NCI-H345 treated with DMSO at 0.1 percent for 48 hours (cell line): ENCODE data around the gene CYB5B.

Experiments used
- DNase-seq: peaks from one replicate; lab custom pipeline; 2025; ENCODE audit not compliant: unreplicated experiment; lab: John Stamatoyannopoulos, UW

CYB5B gene

GRCh38 chr16:69483611-69484010 is 59.2 kb downstream of the CYB5B start:
- no peak for DNase-seq

DNA sequence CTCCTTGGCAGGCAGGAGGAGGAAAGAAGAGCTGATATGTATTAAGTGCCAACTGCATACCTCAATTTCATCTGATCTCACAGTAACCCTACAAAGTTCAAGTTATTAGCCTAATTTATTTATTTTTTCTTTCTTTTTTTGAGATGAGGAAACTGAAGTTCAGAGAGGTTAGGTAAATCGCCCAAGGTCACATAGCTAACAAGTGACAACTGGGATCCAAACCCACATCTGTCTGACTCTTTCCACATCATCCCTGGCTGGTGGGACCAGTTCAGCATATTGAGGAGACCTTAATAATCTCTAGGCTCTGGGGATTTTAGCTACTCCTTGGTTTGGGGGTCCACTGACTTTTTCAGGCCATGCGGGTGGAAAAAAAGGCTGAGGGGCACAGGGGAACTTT is 60.9 kb downstream of the CYB5B start:
- DNase-seq = no peak

DNA sequence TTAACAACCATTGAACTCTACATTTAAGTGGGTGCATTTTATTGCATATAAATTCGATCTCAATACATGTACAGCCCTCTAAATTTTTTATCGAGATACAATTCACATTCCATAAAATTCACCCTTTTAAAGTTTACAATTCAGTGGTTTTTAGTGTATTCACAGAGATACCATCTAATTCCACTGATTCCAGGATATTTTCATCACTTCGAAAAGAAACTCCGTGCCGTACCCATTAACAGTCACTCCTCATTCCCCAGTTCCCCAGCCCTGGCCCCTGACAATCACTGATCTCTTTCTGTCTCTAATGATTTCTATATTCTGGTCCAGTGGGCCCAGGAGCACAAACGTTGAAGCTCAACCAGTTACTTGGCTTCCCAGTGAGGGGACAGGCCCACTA is 61.4 kb downstream of the CYB5B start:
- no peak for DNase-seq

- DNase-seq = no peak
Measured at GRCh38 chr16:69486272-69486671, 61.9 kb downstream of the CYB5B start.

DNA sequence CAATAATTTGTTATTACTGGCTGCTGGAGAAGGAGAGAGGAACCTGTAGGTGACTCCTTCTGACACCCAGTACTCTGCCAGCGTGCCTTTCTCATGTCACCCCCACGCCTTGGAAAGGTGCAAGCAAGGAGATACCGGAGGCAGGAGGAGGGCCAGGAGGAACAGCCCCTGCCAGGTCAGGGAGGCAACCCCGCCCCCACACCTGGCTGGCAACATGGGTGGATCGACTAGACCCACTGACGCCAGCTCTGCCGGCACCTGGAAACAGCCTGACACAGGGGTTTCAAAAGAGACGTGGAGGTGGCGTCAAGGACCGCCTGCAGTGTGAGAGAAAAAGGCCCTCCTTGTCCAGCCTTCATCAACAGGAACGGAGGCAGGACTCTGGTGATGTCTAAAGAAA is 62.3 kb downstream of the CYB5B start:
- DNase-seq = no peak

GRCh38 chr16:69490707-69491324 is 66.4 kb downstream of the CYB5B start:
- no peak for DNase-seq

- no peak for DNase-seq
Measured at GRCh38 chr16:69494991-69495392, 70.6 kb downstream of the CYB5B start.

DNA sequence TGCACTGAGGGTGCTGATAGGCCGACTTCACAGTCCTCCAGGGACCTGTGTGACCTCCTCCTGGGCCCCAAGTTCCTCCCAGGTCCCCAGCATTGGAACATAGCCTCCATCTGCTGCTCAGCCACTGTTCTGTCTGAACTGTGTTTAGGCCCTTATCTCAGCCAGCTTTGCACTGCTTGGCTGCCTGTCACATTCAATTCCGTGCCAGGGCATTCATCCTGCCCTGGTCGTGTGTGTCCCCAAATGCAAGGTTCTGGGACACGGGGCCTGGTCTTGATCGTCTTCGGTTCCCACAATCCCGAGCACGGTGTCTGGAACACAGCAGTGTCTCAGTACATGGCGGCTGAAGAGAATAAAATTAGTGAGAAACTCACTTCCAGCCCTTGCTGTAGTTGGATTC is 71.4 kb downstream of the CYB5B start:
- DNase-seq = no peak

DNA sequence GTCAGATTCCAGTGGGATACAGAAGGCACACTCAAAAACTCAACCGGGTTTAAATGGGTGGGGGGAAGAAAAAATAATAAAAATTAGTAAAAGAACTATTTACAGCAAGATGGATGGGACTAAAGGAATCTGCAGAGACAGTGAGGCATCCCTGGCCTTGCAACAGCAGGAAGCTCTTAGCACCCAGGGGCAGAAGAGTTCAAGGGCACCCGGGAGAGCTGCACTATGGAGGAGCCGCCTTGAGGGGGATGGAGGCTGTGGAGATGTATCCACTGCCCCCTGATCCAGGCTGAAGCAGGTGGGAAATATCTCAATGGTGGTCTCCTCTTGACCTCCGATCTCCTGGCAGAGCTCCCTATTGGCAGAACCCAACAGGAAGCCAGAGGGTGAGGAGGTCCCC is 72.0 kb downstream of the CYB5B start:
- DNase-seq = no peak

- no peak for DNase-seq
Measured at GRCh38 chr16:69496896-69497295, 72.5 kb downstream of the CYB5B start.

DNA sequence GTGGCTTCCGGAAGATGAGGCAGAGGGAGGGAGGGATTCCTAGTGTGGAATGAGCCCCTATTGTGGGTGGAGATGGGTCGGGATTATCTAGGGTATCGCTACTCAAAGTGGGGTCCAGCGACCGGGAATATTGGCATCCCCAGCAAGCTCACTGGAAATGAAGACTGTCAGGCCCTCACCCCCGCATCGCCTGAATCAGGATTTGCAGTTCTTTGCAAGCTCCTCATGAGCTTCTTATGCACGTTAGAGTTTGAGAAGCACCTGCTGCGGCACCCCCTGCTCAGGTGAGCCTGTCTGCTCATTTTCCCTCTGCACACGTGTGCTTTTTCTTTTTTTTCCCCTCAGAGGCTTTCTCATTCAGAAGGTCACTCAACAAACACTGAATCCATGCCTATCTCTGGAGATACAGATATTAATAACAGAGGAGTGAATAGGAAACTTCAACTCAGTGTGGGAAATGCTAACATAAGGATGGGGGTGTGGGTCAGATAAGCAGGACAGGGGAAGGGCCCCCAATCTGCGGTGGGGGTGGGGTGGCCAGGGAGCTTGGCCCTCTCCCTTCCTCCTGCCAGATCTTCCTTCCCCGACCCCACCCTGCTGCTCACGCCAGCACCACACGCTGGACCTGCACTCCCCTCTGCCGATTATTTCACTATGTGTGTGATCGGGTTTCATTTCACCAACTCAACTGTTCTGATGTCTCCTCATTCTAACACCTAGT is 73.6 kb downstream of the CYB5B start:
- no peak for DNase-seq

- no peak for DNase-seq
Measured at GRCh38 chr16:69498926-69499325, 74.5 kb downstream of the CYB5B start.

- DNase-seq = no peak
Measured at GRCh38 chr16:69499541-69500230, 75.3 kb downstream of the CYB5B start.

DNA sequence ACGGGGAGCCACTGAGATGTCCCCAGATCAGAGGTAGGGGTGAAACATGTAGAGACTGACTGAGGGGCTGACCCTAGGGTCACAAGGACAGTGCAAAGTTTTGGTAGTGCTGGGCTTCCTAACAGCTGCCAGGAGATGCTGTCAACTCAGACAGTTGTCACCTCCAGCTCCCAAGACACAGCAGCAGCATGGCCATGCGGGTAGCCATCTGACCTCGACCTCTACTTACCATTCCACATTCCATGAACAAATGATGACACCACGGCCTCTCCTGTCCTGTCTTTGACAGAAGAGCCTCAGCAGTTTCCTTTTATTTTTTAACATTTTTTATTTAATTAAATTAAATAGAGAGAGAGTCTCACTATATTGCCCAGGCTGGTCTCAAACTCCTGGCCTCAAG is 76.1 kb downstream of the CYB5B start:
- DNase-seq = no peak

GRCh38 chr16:69501956-69502745 is 77.7 kb downstream of the CYB5B start:
- DNase-seq = no peak

GRCh38 chr16:69503244-69503643 is 78.8 kb downstream of the CYB5B start:
- DNase-seq = no peak

DNA sequence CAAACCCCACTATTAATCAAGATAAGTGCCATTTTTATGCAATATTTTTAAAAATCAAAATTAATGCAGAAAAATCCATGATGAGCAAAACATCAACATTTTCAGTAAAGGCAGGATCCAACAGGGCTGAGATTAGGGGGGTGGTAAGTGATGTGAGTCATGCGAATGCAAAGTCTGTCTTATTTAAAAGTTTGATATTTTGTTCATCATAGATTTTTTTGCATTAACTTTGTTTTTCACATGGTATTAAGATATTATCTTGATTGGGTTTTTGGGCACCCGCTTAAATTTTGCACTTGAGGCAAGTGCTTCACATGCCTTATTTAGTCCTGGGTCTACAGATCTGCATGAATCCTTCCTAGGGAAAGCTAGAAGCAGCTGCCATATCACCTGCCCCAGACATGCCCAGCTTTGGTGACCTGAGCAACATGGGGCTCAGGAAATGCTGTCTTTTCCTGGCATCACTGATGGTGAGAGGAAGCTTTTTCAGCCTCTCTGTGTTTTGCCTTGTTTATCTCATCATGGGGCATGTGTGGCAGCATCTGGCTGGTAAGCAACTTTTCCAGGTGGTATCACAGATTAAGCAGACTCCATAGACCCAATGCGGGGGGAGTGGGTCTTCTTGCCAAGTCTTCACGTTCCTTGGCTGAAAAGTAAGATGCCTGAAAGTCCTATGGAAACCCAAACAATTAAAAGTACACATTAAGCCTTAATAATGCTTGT is 83.8 kb downstream of the CYB5B start:
- no peak for DNase-seq

- no peak for DNase-seq
Measured at GRCh38 chr16:69509125-69509524, 84.7 kb downstream of the CYB5B start.

DNA sequence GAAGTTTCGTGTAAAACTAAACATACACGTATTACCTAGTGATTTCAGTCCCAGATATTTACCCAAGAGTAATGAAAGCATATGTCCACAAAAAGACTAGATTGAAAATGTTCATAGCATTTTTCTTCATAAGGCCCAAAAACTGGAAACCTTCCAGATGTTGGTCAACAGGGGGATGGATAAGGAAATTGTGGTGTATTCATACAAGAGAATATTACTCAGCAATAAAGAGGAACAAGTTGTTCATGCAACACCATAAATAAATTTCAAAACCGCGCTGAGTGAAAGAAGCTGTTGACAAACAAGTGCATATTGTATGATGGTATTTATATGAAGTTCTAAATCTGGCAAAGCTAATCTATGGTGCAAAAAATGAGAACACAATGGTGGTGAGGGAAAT is 87.2 kb downstream of the CYB5B start:
- DNase-seq = no peak

- no peak for DNase-seq
Measured at GRCh38 chr16:69513180-69513966, 89.0 kb downstream of the CYB5B start.
